Superior temporal gyrus (tissue), 1 donor: ENCODE measurements around the gene CHST2.
"Not testable (repeated sequence)": the region's sequence is repeated elsewhere in the genome, so short reads cannot be mapped to it uniquely, and the experiment has no call there.

Experiments used
- DNase-seq: peaks from one replicate; pipeline ENCODE4 v3.0.0-alpha.2; 2016; ENCODE audit errors: extremely low spot score

Gene CHST2

GRCh38 chr3:143132246-143132980, 12.8 kb downstream of the CHST2 start:
- no peak for DNase-seq

DNA sequence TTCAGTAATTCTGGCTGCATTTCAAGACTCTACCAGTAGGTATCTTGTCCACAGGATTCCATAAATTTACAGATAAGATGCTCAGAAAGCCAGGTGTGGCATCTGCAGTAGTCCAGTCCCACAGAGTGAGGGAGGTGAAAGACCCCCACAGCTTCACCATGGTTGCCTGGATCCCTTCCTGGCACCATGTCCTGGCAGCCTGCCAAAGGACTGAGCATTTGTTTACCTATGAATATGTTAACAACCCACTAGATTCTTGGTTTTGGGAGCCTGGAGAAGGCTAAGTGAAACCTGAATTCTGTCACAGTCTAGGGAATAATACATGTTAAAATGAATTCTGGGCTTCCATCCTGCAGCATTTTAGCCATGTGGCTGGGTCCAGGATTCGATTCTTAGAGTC, 14.9 kb downstream of the CHST2 start:
- no peak for DNase-seq

- no peak for DNase-seq
These were observed 15.6 kb downstream of the CHST2 start for GRCh38 chr3:143135150-143135549.

DNA sequence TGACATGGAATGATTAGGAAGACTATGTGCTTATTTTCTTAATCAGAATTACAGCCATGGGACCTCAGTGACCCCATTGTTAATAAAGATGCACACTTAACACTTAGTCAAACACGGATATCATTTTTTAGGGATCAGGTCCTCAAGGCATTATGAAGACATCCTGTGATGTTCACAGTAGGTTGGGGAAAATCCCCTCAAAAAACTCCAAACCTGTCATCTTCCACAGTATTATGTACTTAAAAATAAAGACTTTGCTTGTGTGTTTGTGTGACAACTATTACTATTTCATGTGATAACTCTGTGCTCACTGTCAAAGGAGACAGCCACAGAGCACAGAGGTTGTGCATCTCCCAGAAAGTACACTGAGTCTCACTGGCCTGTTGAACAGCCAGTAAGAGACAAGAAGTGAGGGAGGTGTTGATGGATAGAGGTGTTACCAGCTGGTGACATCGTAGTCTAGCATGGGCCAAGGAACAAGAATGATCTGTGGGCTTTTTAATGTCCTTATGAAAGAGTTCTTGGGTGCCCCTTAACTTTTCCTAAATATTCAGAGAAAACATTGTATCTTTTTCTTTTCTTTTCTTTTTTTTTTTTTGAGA, 18.0 kb downstream of the CHST2 start:
- DNase-seq: no peak

DNA sequence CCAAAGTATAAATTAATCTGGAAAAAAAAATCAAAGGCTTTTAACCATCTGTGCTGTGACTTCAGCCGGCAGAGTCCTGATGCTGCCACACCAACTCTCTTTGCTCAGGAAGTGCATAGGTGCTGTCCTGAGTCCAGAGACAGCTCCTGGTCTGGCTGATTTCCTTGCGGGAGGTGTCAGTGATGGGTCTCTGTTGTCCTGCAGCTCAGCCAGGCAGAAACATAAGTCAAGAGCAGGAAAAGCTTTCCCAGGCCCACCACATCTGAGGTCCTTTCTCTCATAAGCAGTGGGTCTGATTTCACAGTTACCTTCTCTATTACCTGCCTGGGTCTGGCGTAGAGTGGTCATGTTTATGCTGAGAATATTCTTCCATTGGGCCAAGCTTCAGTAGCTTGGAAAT, 19.4 kb downstream of the CHST2 start:
- DNase-seq: no peak

DNA sequence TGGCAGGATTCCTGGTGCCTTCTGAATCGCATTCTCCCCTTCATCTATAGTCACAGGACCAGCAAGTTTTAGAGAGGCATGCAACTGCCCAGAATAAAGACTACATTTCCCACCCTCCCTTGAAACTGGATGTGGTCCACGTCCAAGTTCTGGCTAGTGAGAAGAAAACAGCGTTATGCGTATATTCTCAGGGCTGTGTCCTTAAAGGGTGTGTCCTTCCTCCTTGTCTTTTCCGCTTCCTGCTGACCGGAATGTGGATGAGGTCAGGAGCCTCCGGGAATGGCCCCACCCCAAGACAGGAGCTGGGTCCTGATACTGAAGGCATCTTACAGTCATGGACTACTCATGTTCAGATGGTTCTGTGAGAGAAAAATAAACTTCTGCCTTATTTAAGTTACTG, 20.2 kb downstream of the CHST2 start:
- no peak for DNase-seq

GRCh38 chr3:143140550-143140949, 21.0 kb downstream of the CHST2 start:
- DNase-seq: no peak

DNA sequence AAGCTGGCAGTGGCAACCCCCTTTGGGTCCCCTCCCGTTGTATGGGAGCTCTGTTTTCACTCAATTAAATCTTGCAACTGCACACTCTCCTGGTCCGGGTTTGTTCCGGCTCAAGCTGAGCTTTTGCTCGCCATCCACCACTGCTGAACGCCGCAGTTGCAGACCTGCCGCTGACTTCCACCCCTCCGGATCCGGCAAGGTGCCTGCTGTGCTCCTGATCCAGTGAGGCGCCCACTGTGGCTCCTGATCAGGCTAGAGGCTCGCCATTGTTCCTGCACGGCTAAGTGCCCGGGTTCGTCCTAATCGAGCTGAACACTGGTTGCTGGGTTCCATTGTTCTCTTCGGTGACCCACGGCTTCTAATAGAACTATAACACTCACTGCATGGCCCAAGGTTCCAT, 22.8 kb downstream of the CHST2 start:
- no peak for DNase-seq

GRCh38 chr3:143145906-143146305, 26.3 kb downstream of the CHST2 start:
- DNase-seq: no peak

DNA sequence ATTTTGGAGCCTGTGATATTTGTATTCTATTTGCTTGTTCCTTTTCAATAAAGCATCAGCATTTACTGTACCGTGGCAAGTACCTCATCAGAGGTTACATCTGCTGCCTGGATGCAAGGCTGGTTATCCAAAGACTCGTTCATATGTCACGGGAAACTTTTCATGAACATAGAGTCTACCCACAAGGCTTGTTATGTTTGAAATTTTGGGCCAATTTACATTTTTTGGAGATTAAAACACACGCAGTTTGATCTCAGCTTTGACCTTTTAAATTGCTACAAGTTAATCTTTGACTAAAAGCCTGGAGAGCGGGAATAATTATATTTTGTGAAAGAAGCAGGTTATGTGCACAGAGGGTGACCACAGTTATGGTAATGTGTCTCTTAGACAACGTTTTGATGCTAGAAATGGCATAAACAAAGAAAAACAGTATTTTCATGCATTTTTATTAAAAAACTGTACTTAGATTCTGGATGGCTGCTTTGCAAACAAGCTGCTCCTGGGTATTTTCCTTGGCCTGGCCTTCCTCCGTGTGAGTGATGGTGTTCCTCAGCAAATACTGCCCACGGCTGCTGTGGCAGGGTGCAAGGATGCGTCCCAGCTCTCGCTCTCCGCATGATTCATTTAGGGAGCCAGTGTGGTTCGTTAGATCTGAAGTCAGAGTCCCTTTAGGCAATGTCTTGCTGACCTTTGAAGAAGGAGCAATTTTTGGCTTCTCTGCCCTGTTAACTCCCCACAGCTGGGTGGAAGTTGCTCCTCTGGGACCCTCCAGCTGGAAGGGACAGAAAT, 27.1 kb downstream of the CHST2 start:
- no peak for DNase-seq

DNA sequence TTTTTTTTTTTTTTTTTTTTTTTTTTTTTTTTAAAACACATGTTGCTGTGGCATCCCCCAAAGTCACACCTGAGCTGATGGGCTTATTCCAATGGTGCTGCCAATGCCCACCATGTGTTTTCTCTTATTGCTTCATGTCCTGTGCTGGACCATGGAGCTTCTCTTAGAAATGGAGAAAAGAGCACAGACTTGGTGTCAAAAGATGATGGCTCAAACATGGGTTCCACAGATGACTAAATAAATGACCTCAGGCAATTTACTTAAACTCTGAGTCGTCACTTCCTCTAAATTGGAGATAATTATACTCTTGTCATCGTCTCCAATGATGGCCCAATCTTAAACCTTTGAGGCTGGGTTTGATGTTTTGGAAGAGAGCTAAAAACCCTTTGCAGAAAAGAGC, 28.1 kb downstream of the CHST2 start:
- no peak for DNase-seq

DNA sequence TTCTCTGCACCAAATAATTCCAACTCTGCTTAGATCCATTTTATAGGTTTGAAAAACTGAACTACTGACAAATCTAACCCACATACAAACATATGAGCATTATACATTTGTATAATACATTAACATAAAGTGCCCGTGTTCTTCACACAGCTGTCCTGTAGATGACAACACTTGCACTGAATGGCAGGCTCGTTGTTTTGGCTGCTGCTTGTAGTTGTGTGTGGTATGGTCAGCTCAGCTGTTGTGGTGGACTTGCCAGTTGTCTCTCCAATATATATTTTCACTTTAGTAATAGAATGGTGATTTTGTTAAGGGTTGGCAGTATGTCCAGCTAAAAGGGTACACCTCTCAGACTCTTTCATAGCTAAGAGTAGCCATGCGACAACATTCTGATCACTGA, 30.5 kb downstream of the CHST2 start:
- DNase-seq: no peak

DNA sequence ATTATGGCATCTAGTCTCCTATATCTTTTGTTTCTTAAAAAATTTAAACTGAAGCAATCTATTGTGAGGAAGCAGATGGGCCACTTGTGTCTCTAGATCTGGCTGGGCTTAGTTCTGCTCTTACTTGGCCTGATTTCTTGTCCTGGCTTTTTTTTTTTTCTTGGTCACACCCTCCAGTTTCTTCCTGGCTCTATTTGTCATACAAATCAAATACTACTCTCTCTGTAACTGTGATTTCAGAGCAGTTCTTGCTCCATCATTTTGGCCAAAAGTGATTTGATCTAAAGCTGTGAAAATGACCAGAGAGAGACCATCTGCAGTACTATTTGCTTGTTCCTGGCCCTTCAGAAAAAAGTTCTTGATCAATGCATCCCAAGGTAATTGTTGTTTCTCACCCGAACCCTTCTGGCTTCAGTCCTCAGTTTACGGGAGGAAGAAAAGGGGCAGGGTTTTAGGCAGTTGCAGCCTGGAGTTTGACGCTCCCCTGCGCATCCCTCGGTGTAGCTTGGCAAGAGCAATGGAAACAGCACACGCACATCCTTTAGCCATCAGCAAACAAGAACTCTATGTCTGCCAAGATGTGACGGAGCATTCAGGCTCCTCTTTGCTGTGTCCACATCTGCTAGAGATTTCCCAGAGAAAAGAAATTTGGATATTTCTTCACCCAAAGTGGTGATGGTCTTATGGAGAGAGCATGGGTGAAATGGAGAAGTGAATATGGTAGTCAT, 31.6 kb downstream of the CHST2 start:
- no peak for DNase-seq

- no peak for DNase-seq
These were observed 32.5 kb downstream of the CHST2 start for GRCh38 chr3:143152043-143152442.

DNA sequence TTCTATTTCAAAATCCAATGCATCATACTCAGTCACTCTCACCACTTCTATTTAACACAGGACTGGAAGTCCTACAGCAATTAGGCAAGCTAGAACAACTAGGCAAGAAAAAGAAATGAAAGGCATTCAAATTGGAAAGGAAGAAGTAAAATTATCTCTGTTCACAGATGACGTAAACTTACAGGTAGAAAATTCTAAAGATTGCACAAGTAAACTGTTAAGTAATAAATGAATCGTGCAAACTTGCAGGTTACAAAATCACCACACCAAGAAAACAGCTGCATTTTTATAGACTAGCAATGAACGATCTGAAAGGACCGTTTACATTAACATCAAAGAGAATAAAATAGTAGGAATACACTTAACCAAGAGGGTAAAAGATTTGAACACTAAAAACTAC, 36.2 kb downstream of the CHST2 start:
- no peak for DNase-seq

- DNase-seq: no peak
These were observed 38.7 kb downstream of the CHST2 start for GRCh38 chr3:143158014-143158988.

- no peak for DNase-seq
These were observed 40.9 kb downstream of the CHST2 start for GRCh38 chr3:143160437-143160836.

- DNase-seq: no peak
These were observed 44.1 kb downstream of the CHST2 start for GRCh38 chr3:143163562-143164100.

DNA sequence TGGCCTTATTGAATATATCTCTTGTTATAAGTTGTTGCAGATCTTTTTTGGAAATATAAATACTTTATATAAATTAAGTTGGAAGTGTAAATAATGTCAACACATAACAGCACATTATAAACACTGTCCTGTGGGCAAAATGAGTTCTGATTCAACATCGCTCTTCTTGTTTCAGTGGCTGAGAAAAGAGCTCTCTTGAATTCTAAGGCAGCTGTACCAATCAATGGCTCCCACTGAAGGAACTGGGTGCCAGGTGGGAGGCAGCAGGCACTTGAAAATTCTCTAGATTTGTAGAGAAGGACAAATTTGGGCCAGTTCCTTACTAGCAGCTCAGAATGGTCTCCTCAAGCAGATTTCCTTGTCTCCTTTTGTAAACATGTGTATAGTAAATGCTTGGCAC, 45.6 kb downstream of the CHST2 start:
- DNase-seq: no peak

DNA sequence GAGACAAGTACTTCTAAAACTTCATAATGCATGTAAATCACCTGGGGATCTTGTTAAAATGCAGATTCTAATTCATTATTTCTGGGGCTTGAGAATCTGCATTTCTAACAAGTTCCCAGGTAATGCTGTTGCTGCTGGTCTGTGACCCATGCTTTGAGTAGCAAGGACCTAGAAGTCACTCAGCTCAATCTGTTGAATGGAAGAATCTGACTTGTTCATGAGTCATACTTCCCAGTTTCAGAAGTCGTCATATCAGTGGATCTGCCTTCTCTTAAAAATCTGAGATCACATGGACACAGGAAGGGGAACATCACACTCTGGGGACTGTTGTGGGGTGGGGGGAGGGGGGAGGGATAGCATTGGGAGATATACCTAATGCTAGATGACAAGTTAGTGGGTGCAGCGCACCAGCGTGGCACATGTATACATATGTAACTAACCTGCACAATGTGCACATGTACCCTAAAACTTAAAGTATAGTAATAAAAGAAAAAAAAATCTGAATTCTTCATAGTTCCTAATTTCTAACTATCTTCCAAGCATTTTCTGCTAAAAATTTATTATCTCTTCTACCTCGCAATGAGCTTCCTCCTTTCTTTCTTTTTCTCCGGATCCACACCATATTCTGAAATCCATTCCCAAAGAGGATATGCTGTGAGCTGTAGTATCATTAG, 46.2 kb downstream of the CHST2 start:
- DNase-seq: not testable (repeated sequence)
